Activated CD8-positive, alpha-beta T cell treated with anti-CD3 and anti-CD28 coated beads for 36 hours (primary cell): ENCODE results near the gene DOK6. TPM values are rescaled to one million over a fixed set of nuclear protein-coding genes. Genes with fewer than 3 reads are reported as not detected.

ENCODE experiments used
- ATAC-seq: fragments of 200-7000 bp; cut with Tn5 transposase; one replicate; pipeline ENCODE4 v1.10.0; 2021; ENCODE audit warnings: mild to moderate bottlenecking, moderate library complexity
- CTCF ChIA-PET: fragments of 350-600 bp; sonication (Branson Sonifier 250); formaldehyde crosslinking; loops from one replicate; lab custom pipeline; 2021; ENCODE audit warnings: antibody characterized with exemption; lab: Charles Lee
- POLR2A ChIA-PET: fragments of 350-600 bp; sonication (Branson Sonifier 250); formaldehyde crosslinking; loops from one replicate; lab custom pipeline; 2021; ENCODE audit warnings: antibody characterized with exemption; lab: Charles Lee
- DNase-seq: peaks from one replicate; pipeline ENCODE4 v3.0.0-alpha.2; 2020
- H3K27ac Mint-ChIP-seq: one replicate; pipeline ENCODE4 v1.8.0; 2021; ENCODE audit warnings: mild to moderate bottlenecking, mixed read lengths
- H3K27me3 Mint-ChIP-seq: one replicate; pipeline ENCODE4 v1.8.0; 2021; ENCODE audit warnings: mixed read lengths
- H3K36me3 Mint-ChIP-seq: one replicate; pipeline ENCODE4 v1.8.0; 2021; ENCODE audit warnings: low read depth, mixed read lengths
- H3K4me1 Mint-ChIP-seq: one replicate; pipeline ENCODE4 v1.8.0; 2021; ENCODE audit warnings: low read depth, mixed read lengths
- H3K4me3 Mint-ChIP-seq: one replicate; pipeline ENCODE4 v1.8.0; 2021; ENCODE audit warnings: mild to moderate bottlenecking, moderate library complexity, mixed read lengths
- H3K9me3 Mint-ChIP-seq: one replicate; pipeline ENCODE4 v1.8.0; 2021; ENCODE audit warnings: mixed read lengths
- CTCF ChIP-seq: fragments of 200-600 bp; IDR thresholded peaks from one replicate; pipeline ENCODE4 v1.8.0; 2022; ENCODE audit warnings: antibody characterized with exemption, mild to moderate bottlenecking
- intact Hi-C: fragments of 100-400 bp; cut with micrococcal nuclease; formaldehyde crosslinking; loops from one replicate; pipeline ENCODE4 v1.10.0; 2022
- total RNA-seq, 2 experiments: library from RNA; stranded (reverse); gene quantifications; one replicate each; pipeline ENCODE4 v1.2.3, GENCODE V29; 2021

Gene DOK6
- total RNA-seq, 2 experiments from 2014 or later: not detected

GRCh38 chr18:69400976-69401225 is 213 bp downstream of the DOK6 start:
- peaks cover 9% of the 10 kb centered on the region for H3K4me1 Mint-ChIP-seq
- H3K9me3 Mint-ChIP-seq: no peaks in the 10 kb centered on the region
- H3K27me3 Mint-ChIP-seq: peaks cover 49% of the 10 kb centered on the region
- no peak for TF ChIP-seq CTCF
- ATAC-seq: peak; percentile 17
- H3K36me3 Mint-ChIP-seq: no peaks in the 10 kb centered on the region
- ChIA-PET CTCF (no interaction called here), POLR2A (no interaction called here)
- no peak overlapping the region for H3K4me3 Mint-ChIP-seq
- H3K27ac Mint-ChIP-seq: no peak overlapping the region
- no peak for DNase-seq
- intact Hi-C loops: no loop called here

GRCh38 chr18:69401226-69401971 is 711 bp downstream of the DOK6 start:
- ChIA-PET POLR2A (no interaction called here), CTCF (no interaction called here)
- no peak for TF ChIP-seq CTCF
- H3K9me3 Mint-ChIP-seq: no peaks in the 10 kb centered on the region
- H3K27ac Mint-ChIP-seq: no peak overlapping the region
- H3K4me3 Mint-ChIP-seq: peak overlapping the region; percentile 8
- H3K36me3 Mint-ChIP-seq: no peaks in the 10 kb centered on the region
- intact Hi-C loops: no loop called here
- H3K27me3 Mint-ChIP-seq: peaks cover 53% of the 10 kb centered on the region
- H3K4me1 Mint-ChIP-seq: peaks cover 9% of the 10 kb centered on the region
- DNase-seq: peak; percentile 8
- peak; percentile 17 for ATAC-seq

DNA sequence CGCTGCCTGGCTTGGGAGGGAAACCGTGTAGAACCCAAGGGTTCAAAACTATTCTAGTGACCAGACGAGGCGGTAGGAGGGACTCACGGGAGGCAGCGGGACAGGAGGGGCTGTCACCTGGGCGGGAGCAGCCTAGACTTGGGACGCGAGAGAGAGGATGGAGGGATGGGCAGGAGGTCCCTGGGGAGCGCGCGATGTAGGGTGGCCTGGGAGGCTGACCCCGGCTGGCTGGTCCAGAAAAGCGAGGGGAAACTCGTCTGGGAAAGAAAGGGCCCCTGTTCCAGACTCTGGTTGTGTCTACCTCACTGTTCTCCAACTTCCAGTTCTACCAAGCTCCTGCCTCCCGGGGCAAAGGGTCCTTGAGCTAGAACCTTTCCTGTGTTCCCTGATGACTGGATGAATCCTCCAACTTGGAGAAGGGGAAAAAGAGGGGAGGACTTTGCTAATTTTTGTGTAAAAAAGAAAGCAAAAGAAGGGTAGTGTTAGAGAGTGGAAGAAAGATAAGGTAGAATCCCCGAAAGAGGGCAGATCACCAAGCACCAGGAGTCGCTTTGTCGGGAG is 1.4 kb downstream of the DOK6 start:
- no peak overlapping the region for H3K4me3 Mint-ChIP-seq
- H3K27ac Mint-ChIP-seq: no peak overlapping the region
- H3K4me1 Mint-ChIP-seq: peaks cover 9% of the 10 kb centered on the region
- POLR2A ChIA-PET: no interaction called here
- CTCF ChIA-PET: no interaction called here
- ATAC-seq (peak; percentile 10), DNase-seq (no peak)
- no peaks in the 10 kb centered on the region for H3K36me3 Mint-ChIP-seq
- H3K27me3 Mint-ChIP-seq: peaks cover 54% of the 10 kb centered on the region
- no peaks in the 10 kb centered on the region for H3K9me3 Mint-ChIP-seq
- intact Hi-C loops: no loop called here
- TF ChIP-seq CTCF: no peak

DNA sequence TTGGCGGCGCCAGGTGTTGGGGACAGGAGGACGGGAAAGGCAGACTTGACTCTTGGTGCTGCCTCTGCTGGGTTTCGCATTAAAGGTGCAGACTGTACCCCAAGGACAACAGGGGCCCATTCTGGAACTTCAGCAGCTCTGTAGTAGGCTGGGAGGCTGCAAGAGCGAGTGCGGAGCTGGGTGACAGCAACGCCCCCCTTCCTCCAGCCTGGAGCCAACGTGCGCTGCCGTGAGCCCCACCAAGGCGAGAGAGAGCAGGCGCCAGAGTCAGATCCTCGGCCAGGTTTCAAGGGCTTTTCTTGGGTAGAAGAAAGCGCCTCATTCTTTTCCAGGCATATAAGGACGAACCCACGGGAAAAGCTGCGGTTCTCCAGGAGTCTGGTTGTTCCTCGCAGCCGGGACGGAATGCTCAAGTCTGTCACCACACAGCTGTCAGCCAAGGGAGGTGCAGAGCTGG is 1.9 kb downstream of the DOK6 start:
- no peak overlapping the region for H3K4me3 Mint-ChIP-seq
- peaks cover 9% of the 10 kb centered on the region for H3K4me1 Mint-ChIP-seq
- intact Hi-C loops: no loop called here
- ATAC-seq: no peak
- H3K27ac Mint-ChIP-seq: no peak overlapping the region
- peaks cover 54% of the 10 kb centered on the region for H3K27me3 Mint-ChIP-seq
- ChIA-PET POLR2A (no interaction called here), CTCF (no interaction called here)
- no peaks in the 10 kb centered on the region for H3K9me3 Mint-ChIP-seq
- H3K36me3 Mint-ChIP-seq: no peaks in the 10 kb centered on the region
- TF ChIP-seq CTCF: no peak
- no peak for DNase-seq

- H3K4me3 Mint-ChIP-seq: no peak overlapping the region
- ATAC-seq: no peak
- DNase-seq: no peak
- ChIA-PET CTCF (no interaction called here), POLR2A (no interaction called here)
- no peaks in the 10 kb centered on the region for H3K36me3 Mint-ChIP-seq
- TF ChIP-seq CTCF: no peak
- peaks cover 16% of the 10 kb centered on the region for H3K27me3 Mint-ChIP-seq
- H3K4me1 Mint-ChIP-seq: no peaks in the 10 kb centered on the region
- intact Hi-C loops: no loop called here
- no peaks in the 10 kb centered on the region for H3K9me3 Mint-ChIP-seq
- H3K27ac Mint-ChIP-seq: no peak overlapping the region
These were observed 7.8 kb downstream of the DOK6 start for GRCh38 chr18:69408522-69408921.
